Gastroesophageal sphincter (tissue), 3 donors: ENCODE results near the gene S1PR3.

Experiments used
- POLR2A ChIP-seq, 2 donors: fragments of 450-650 bp; IDR thresholded peaks; one replicate each; pipeline ENCODE4 v1.6.1; 2017; ENCODE audit warnings: antibody characterized with exemption in 2 of 2, mild to moderate bottlenecking in 2 of 2, moderate library complexity in 1 of 2
- TF ChIP-seq, protein P1 (sequence below), 4 experiments: fragments of 200-600 bp in 2 of 4; fragments of 450-650 bp in 2 of 4; sonication (generic) in 1 of 4; IDR thresholded peaks; one replicate each; pipeline ENCODE4 v1.5.1; 2017 to 2019; ENCODE audit warnings: antibody characterized with exemption in 4 of 4, mild to moderate bottlenecking in 2 of 4, moderate library complexity in 2 of 4

DNA sequence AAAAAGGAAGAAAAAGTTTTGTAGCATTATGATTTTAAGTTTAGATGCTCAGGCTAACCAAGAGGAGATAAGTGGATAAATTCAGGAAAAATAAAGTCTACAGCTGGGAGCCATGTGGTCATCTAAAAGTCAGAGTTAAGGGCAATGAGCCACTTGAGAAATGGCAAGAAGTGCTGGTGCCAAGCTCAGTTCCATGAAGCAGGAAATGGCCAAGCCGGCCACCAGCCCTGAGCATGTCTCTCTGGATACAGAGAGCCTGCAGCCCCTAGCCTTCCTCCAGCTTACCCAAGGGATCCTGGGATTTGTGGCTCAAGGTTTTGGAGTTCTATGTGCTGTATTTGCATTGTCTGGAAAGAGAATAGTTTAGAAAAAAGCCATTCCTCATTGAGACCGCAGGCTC lies 12.2 kb upstream of the S1PR3 start:
- TF ChIP-seq, protein P1, sequence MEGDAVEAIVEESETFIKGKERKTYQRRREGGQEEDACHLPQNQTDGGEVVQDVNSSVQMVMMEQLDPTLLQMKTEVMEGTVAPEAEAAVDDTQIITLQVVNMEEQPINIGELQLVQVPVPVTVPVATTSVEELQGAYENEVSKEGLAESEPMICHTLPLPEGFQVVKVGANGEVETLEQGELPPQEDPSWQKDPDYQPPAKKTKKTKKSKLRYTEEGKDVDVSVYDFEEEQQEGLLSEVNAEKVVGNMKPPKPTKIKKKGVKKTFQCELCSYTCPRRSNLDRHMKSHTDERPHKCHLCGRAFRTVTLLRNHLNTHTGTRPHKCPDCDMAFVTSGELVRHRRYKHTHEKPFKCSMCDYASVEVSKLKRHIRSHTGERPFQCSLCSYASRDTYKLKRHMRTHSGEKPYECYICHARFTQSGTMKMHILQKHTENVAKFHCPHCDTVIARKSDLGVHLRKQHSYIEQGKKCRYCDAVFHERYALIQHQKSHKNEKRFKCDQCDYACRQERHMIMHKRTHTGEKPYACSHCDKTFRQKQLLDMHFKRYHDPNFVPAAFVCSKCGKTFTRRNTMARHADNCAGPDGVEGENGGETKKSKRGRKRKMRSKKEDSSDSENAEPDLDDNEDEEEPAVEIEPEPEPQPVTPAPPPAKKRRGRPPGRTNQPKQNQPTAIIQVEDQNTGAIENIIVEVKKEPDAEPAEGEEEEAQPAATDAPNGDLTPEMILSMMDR (IDR thresholded peaks at IDR 0.05), result no peak
- no peak for TF ChIP-seq POLR2A (IDR thresholded peaks at IDR 0.05)
